ENCODE measurements around the gene C16orf92. TPM values are rescaled to one million over a fixed set of nuclear protein-coding genes. Genes with fewer than 3 reads are reported as not detected.
A peak's percentile ranks its signal among the peaks of the same experiment; 100 is the strongest.

C16orf92 gene
- total and polyA plus RNA-seq, 2 of the 13 experiments (the other 11 are each of a cell fraction or from before 2014, with no cell fraction given), result not detected

DNA sequence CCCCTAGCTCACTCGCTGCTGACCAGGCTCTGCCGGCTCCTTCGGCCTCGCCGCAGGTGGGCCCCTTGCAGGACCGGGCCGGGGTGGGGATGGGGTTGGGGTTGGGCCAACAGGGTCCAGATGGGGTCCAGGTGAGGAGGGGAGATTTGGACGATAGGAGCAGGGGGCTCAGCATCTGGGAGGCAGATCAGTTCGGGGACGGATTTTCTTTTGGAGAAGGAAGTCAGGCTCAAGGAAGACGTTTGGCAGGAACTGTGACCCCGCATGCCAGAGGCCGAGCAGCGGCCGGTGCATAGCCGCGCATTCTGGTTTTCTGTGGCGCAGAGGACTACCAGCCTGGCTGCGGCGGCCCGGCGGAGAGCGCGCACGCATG lies 41.7 kb downstream of the C16orf92 start (continued):
- TF ChIP-seq, protein P1, sequence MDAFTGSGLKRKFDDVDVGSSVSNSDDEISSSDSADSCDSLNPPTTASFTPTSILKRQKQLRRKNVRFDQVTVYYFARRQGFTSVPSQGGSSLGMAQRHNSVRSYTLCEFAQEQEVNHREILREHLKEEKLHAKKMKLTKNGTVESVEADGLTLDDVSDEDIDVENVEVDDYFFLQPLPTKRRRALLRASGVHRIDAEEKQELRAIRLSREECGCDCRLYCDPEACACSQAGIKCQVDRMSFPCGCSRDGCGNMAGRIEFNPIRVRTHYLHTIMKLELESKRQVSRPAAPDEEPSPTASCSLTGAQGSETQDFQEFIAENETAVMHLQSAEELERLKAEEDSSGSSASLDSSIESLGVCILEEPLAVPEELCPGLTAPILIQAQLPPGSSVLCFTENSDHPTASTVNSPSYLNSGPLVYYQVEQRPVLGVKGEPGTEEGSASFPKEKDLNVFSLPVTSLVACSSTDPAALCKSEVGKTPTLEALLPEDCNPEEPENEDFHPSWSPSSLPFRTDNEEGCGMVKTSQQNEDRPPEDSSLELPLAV (CRISPR knock-in tag; conservative IDR thresholded peaks at IDR 0.05; ENCODE audit: low read depth), result 0 out of 2 replicates have a peak, but pooled peaks have one; percentile 20
- TF ChIP-seq ZBTB20 (CRISPR knock-in tag; IDR thresholded peaks at IDR 0.05; ENCODE audit: borderline replicate concordance, low read depth) (no peak), ZBTB38 (CRISPR knock-in tag; IDR thresholded peaks at IDR 0.05) (no peak), ZNF678 (CRISPR knock-in tag; IDR thresholded peaks at IDR 0.05) (no peak), ZNF224 (CRISPR knock-in tag; IDR thresholded peaks at IDR 0.05) (0 out of 2 replicates have a peak, but pooled peaks have one; percentile 79), HOXA5 (CRISPR knock-in tag; IDR thresholded peaks at IDR 0.05) (peak; percentile 18; the same call in 1 of the 2 replicates), CCAR2 (optimal IDR thresholded peaks at IDR 0.05; ENCODE audit: low read depth, low read length) (no peak), ZNF619 (CRISPR knock-in tag; IDR thresholded peaks at IDR 0.05) (no peak), KLF9 (CRISPR knock-in tag; IDR thresholded peaks at IDR 0.05; ENCODE audit: low read depth) (no peak), NAIF1 (CRISPR knock-in tag; IDR thresholded peaks at IDR 0.05; ENCODE audit: borderline replicate concordance) (peak; percentile 8; the same call in 1 of the 2 replicates), ZNF292 (CRISPR knock-in tag; IDR thresholded peaks at IDR 0.05; ENCODE audit: borderline replicate concordance, low read depth) (no peak), ZNF761 (CRISPR knock-in tag; conservative IDR thresholded peaks at IDR 0.05) (no peak), FLYWCH1 (CRISPR knock-in tag; IDR thresholded peaks at IDR 0.05) (no peak), EEA1 (CRISPR knock-in tag; IDR thresholded peaks at IDR 0.05; ENCODE audit: borderline replicate concordance) (no peak), SSRP1 (CRISPR knock-in tag; IDR thresholded peaks at IDR 0.05) (no peak), RARG (CRISPR knock-in tag; IDR thresholded peaks at IDR 0.05; ENCODE audit: low read depth) (peak; percentile 89; the same call in 1 of the 2 replicates), ISX (CRISPR knock-in tag; conservative IDR thresholded peaks at IDR 0.05) (0 out of 2 replicates have a peak, but pooled peaks have one; percentile 66), ZNF33B (CRISPR knock-in tag; IDR thresholded peaks at IDR 0.05) (no peak), FOXO1 (CRISPR knock-in tag; IDR thresholded peaks at IDR 0.05) (no peak)
- TF ChIP-seq, protein P2, sequence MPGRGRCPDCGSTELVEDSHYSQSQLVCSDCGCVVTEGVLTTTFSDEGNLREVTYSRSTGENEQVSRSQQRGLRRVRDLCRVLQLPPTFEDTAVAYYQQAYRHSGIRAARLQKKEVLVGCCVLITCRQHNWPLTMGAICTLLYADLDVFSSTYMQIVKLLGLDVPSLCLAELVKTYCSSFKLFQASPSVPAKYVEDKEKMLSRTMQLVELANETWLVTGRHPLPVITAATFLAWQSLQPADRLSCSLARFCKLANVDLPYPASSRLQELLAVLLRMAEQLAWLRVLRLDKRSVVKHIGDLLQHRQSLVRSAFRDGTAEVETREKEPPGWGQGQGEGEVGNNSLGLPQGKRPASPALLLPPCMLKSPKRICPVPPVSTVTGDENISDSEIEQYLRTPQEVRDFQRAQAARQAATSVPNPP (CRISPR knock-in tag; IDR thresholded peaks at IDR 0.05), result no peak
- TF ChIP-seq, protein P3, sequence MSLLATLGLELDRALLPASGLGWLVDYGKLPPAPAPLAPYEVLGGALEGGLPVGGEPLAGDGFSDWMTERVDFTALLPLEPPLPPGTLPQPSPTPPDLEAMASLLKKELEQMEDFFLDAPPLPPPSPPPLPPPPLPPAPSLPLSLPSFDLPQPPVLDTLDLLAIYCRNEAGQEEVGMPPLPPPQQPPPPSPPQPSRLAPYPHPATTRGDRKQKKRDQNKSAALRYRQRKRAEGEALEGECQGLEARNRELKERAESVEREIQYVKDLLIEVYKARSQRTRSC (CRISPR knock-in tag; IDR thresholded peaks at IDR 0.05; ENCODE audit: low read depth), result 0 out of 2 replicates have a peak, but pooled peaks have one; percentile 13
- TF ChIP-seq, protein P4, sequence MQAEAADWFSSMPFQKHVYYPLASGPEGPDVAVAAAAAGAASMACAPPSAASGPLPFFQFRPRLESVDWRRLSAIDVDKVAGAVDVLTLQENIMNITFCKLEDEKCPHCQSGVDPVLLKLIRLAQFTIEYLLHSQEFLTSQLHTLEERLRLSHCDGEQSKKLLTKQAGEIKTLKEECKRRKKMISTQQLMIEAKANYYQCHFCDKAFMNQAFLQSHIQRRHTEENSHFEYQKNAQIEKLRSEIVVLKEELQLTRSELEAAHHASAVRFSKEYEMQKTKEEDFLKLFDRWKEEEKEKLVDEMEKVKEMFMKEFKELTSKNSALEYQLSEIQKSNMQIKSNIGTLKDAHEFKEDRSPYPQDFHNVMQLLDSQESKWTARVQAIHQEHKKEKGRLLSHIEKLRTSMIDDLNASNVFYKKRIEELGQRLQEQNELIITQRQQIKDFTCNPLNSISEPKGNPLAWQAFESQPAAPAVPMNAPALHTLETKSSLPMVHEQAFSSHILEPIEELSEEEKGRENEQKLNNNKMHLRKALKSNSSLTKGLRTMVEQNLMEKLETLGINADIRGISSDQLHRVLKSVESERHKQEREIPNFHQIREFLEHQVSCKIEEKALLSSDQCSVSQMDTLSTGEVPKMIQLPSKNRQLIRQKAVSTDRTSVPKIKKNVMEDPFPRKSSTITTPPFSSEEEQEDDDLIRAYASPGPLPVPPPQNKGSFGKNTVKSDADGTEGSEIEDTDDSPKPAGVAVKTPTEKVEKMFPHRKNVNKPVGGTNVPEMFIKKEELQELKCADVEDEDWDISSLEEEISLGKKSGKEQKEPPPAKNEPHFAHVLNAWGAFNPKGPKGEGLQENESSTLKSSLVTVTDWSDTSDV (CRISPR knock-in tag; IDR thresholded peaks at IDR 0.05), result no peak
- TF ChIP-seq, protein P5, sequence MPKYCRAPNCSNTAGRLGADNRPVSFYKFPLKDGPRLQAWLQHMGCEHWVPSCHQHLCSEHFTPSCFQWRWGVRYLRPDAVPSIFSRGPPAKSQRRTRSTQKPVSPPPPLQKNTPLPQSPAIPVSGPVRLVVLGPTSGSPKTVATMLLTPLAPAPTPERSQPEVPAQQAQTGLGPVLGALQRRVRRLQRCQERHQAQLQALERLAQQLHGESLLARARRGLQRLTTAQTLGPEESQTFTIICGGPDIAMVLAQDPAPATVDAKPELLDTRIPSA (CRISPR knock-in tag; IDR thresholded peaks at IDR 0.05; ENCODE audit: borderline replicate concordance), result no peak; the same call in 1 of the 2 replicates
- TF ChIP-seq, protein P6, sequence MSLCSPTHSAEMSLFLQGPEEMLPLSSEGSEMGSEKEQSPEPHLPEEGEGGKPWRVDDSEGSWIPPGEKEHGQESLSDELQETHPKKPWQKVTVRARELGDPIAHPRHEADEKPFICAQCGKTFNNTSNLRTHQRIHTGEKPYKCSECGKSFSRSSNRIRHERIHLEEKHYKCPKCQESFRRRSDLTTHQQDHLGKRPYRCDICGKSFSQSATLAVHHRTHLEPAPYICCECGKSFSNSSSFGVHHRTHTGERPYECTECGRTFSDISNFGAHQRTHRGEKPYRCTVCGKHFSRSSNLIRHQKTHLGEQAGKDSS (CRISPR knock-in tag; IDR thresholded peaks at IDR 0.05; ENCODE audit: borderline replicate concordance, low read depth), result no peak
